H9 (cell line): ENCODE data around the gene DCTN3. TPM values are rescaled to one million over a fixed set of nuclear protein-coding genes. Genes with fewer than 3 reads are reported as not detected.

Experiments
- DNase-seq: peaks from one replicate; pipeline ENCODE4 v3.0.0-alpha.2; 2017
- H2AFZ ChIP-seq: one replicate; pipeline ENCODE4 v1.6.1; 2013; ENCODE audit warnings: mild to moderate bottlenecking, low read length, control low read depth, moderate library complexity
- H2AK5ac ChIP-seq: 2 replicates; pipeline ENCODE4 v1.6.1; 2013; ENCODE audit warnings: low read length, control low read depth, mixed read lengths; ENCODE audit not compliant: insufficient read length
- H2BK120ac ChIP-seq: one replicate; pipeline ENCODE4 v1.6.1; 2013; ENCODE audit warnings: low read depth, mild to moderate bottlenecking, low read length, control low read depth, inconsistent platforms; ENCODE audit not compliant: poor library complexity, severe bottlenecking
- H2BK12ac ChIP-seq: 2 replicates; pipeline ENCODE4 v1.6.1; 2013; ENCODE audit warnings: low read length, control low read depth, mixed read lengths, low read depth; ENCODE audit not compliant: insufficient read length
- H2BK15ac ChIP-seq: 2 replicates; pipeline ENCODE4 v1.6.1; 2013; ENCODE audit warnings: low read depth, low read length, control low read depth
- H2BK20ac ChIP-seq: one replicate; pipeline ENCODE4 v1.6.1; 2013; ENCODE audit warnings: low read depth, mild to moderate bottlenecking, low read length, control low read depth, inconsistent platforms; ENCODE audit not compliant: poor library complexity, severe bottlenecking
- H2BK5ac ChIP-seq: 2 replicates; pipeline ENCODE4 v1.6.1; 2013; ENCODE audit warnings: low read length, control low read depth, mixed read lengths; ENCODE audit not compliant: insufficient read length
- H3K14ac ChIP-seq: 2 replicates; pipeline ENCODE4 v1.6.1; 2013; ENCODE audit warnings: low read length, control low read depth; ENCODE audit not compliant: insufficient read depth
- H3K18ac ChIP-seq: 2 replicates; pipeline ENCODE4 v1.6.1; 2013; ENCODE audit warnings: low read depth, mild to moderate bottlenecking, mixed read lengths, low read length, control low read depth; ENCODE audit not compliant: insufficient read length
- H3K23ac ChIP-seq: 2 replicates; pipeline ENCODE4 v1.6.1; 2013; ENCODE audit warnings: low read length, control low read depth, mixed read lengths, low read depth; ENCODE audit not compliant: insufficient read length
- H3K23me2 ChIP-seq: 2 replicates; pipeline ENCODE4 v1.6.1; 2013; ENCODE audit warnings: low read depth, mild to moderate bottlenecking, mixed read lengths, low read length, control low read depth; ENCODE audit not compliant: insufficient read length, poor library complexity, severe bottlenecking
- H3K27ac ChIP-seq: 2 replicates; pipeline ENCODE4 v1.5.1; 2013; ENCODE audit warnings: low read length, control low read depth, mixed read lengths, low read depth; ENCODE audit not compliant: insufficient read length
- H3K27me3 ChIP-seq: 2 replicates; pipeline ENCODE4 v1.6.1; 2013; ENCODE audit warnings: low read length, control low read depth, inconsistent platforms; ENCODE audit not compliant: insufficient read depth
- H3K4ac ChIP-seq: 2 replicates; pipeline ENCODE4 v1.6.1; 2013; ENCODE audit warnings: low read depth, mild to moderate bottlenecking, control low read depth, inconsistent platforms, low read length, moderate library complexity
- H3K4me1 ChIP-seq: 2 replicates; pipeline ENCODE4 v1.6.1; 2013; ENCODE audit warnings: low read length, control low read depth, inconsistent platforms; ENCODE audit not compliant: insufficient read depth
- H3K4me2 ChIP-seq: 2 replicates; pipeline ENCODE4 v1.6.1; 2013; ENCODE audit warnings: low read length, control low read depth, mixed read lengths; ENCODE audit not compliant: insufficient read length, insufficient read depth
- H3K56ac ChIP-seq: 2 replicates; pipeline ENCODE4 v1.6.1; 2013; ENCODE audit warnings: low read depth, mild to moderate bottlenecking, mixed read lengths, low read length, control low read depth; ENCODE audit not compliant: insufficient read length
- H3K79me1 ChIP-seq: 2 replicates; pipeline ENCODE4 v1.6.1; 2013; ENCODE audit warnings: low read depth, mild to moderate bottlenecking, moderate library complexity, low read length, control low read depth, inconsistent platforms; ENCODE audit not compliant: insufficient read depth, poor library complexity, severe bottlenecking
- H3K79me2 ChIP-seq: 2 replicates; pipeline ENCODE4 v1.6.1; 2013; ENCODE audit warnings: low read length, control low read depth, inconsistent platforms; ENCODE audit not compliant: insufficient read depth
- H3K9ac ChIP-seq: 2 replicates; pipeline ENCODE4 v1.6.1; 2013; ENCODE audit warnings: low read length, control low read depth, mixed read lengths; ENCODE audit not compliant: insufficient read length; ENCODE audit errors: extremely low read depth
- H3K9me3 ChIP-seq: one replicate; pipeline ENCODE4 v1.6.1; 2013; ENCODE audit warnings: low read depth, low read length, inconsistent platforms; ENCODE audit not compliant: control insufficient read depth
- H3T11ph ChIP-seq: one replicate; pipeline ENCODE4 v1.6.1; 2013; ENCODE audit warnings: mild to moderate bottlenecking, low read length, control low read depth, inconsistent platforms
- H4K20me1 ChIP-seq: one replicate; pipeline ENCODE4 v1.6.1; 2013; ENCODE audit not compliant: control insufficient read depth, insufficient read length, insufficient read depth
- H4K5ac ChIP-seq: 2 replicates; pipeline ENCODE4 v1.6.1; 2013; ENCODE audit warnings: low read depth, mild to moderate bottlenecking, mixed read lengths, low read length, control low read depth; ENCODE audit not compliant: insufficient read length
- H4K8ac ChIP-seq: replicated peaks from 2 replicates; pipeline ENCODE4 v1.6.1; 2013; ENCODE audit warnings: low read length, control low read depth, mixed read lengths, low read depth; ENCODE audit not compliant: insufficient read length
- H4K91ac ChIP-seq: 2 replicates; pipeline ENCODE4 v1.6.1; 2013; ENCODE audit warnings: low read depth, mild to moderate bottlenecking, moderate library complexity, mixed read lengths, low read length, control low read depth; ENCODE audit not compliant: insufficient read length
- H3K27ac Mint-ChIP-seq, 3 experiments: 2 replicates in 2 of 3; 3 replicates in 1 of 3; pipeline ENCODE4 v1.8.0; 2020 to 2021; ENCODE audit warnings: mixed read lengths in 3 of 3, mild to moderate bottlenecking in 1 of 3, moderate library complexity in 1 of 3
- H3K27me3 Mint-ChIP-seq: 2 replicates; pipeline ENCODE4 v1.8.0; 2021; ENCODE audit warnings: low read depth, mild to moderate bottlenecking, moderate library complexity, mixed read lengths
- H3K36me3 Mint-ChIP-seq, 3 experiments: 2 replicates in 2 of 3; 3 replicates in 1 of 3; pipeline ENCODE4 v1.8.0; 2020 to 2021; ENCODE audit warnings: low read depth in 3 of 3, mixed read lengths in 3 of 3; ENCODE audit not compliant: insufficient read depth in 1 of 3
- H3K4me1 Mint-ChIP-seq, 2 experiments: 2 replicates each; pipeline ENCODE4 v1.8.0; 2020; ENCODE audit warnings: mixed read lengths in 2 of 2
- H3K4me3 Mint-ChIP-seq, 2 experiments: 2 replicates in 1 of 2; 3 replicates in 1 of 2; pipeline ENCODE4 v1.8.0; 2020 to 2021; ENCODE audit warnings: mild to moderate bottlenecking in 2 of 2, mixed read lengths in 2 of 2, moderate library complexity in 1 of 2
- H3K9me3 Mint-ChIP-seq, 2 experiments: 2 replicates in 1 of 2; 3 replicates in 1 of 2; pipeline ENCODE4 v1.8.0; 2020; ENCODE audit warnings: mild to moderate bottlenecking in 2 of 2, mixed read lengths in 2 of 2, moderate library complexity in 1 of 2
- CTCF ChIP-seq: fragments of 200-600 bp; sonication (generic); conservative IDR thresholded peaks from 3 replicates; pipeline ENCODE4 v1.8.0; 2021; ENCODE audit warnings: antibody characterized with exemption, mild to moderate bottlenecking
- WGBS: extraction: QIAGEN DNeasy Blood & Tissue Kit; methylation state at CpG from one replicate; pipeline ENCODE4 v1.1.7; 2013; ENCODE audit warnings: missing lambda C conversion rate, low lambda C conversion rate, mixed read lengths; ENCODE audit not compliant: insufficient read length; ENCODE audit errors: extremely low coverage; 5-methylcytosine and 5-hydroxymethylcytosine counted together
- total RNA-seq: library from RNA; stranded (reverse); gene quantifications from 2 replicates; pipeline ENCODE4 v1.2.1, GENCODE V29; 2021

DCTN3 gene
- total RNA-seq, 1 experiment from 2014 or later = 40.0 TPM

- Histone ChIP-seq H2BK12ac (no peak overlapping the region), H3K4ac (no peak overlapping the region), H2BK20ac (no peak overlapping the region), H4K5ac (no peak overlapping the region), H2AK5ac (no peak overlapping the region), H3K14ac (no peak overlapping the region), H4K91ac (no peak overlapping the region), H3K4me2 (peak overlapping the region; percentile 63), H3K79me1 (no peaks in the 10 kb centered on the region), H3K18ac (no peak overlapping the region), H3K4me1 (peaks cover 8% of the 10 kb centered on the region; the same call in 1 of the 2 replicates), H3K9me3 (no peaks in the 10 kb centered on the region), H2BK120ac (no peak overlapping the region), H3K27ac (no peak overlapping the region), H4K20me1 (peaks cover 3% of the 10 kb centered on the region), H3K79me2 (peaks cover 2% of the 10 kb centered on the region; the same call in 1 of the 2 replicates), H3K56ac (no peak overlapping the region), H2BK15ac (no peak overlapping the region), H2AFZ (no peak overlapping the region), H3T11ph (no peak overlapping the region), H3K23me2 (peaks cover 16% of the 10 kb centered on the region), H3K23ac (no peak overlapping the region), H4K8ac (no peak overlapping the region), H3K9ac (no peak overlapping the region), H2BK5ac (no peak overlapping the region), H3K27me3 (no peaks in the 10 kb centered on the region)
- Mint-ChIP-seq H3K36me3 (peaks cover 16 to 28% (median 24%) of the 10 kb centered on the region in 3 experiments; a peak in 5 of 7 replicates), H3K9me3 (no peaks in the 10 kb centered on the region), H3K27me3 (peaks cover 4% of the 10 kb centered on the region), H3K4me3 (peak overlapping the region; percentile 77 to 84), H3K4me1 (peaks cover 41 to 54% of the 10 kb centered on the region in 2 experiments), H3K27ac (peak overlapping the region; percentile 54 to 97 (median 89); a peak in 4 of 7 replicates)
- no CpG with 5 or more reads among the region's 4 CpGs for WGBS
- TF ChIP-seq CTCF = no peak
- DNase-seq = no peak
Measured at GRCh38 chr9:34651321-34651720, 31.0 kb upstream of the DCTN3 start.
